NCI-H1436 treated with DMSO at 0.1 percent for 48 hours (cell line): ENCODE measurements around the gene TOP2B.

Source experiments
- DNase-seq: peaks from one replicate; lab custom pipeline; 2025; lab: John Stamatoyannopoulos, UW

TOP2B gene

GRCh38 chr3:25618028-25618427 lies 46.7 kb downstream of the TOP2B start:
- no peak for DNase-seq

GRCh38 chr3:25611193-25611592 lies 53.5 kb downstream of the TOP2B start:
- no peak for DNase-seq

- DNase-seq, result no peak
Observed at GRCh38 chr3:25610779-25611178, 53.9 kb downstream of the TOP2B start.

GRCh38 chr3:25610167-25610566 lies 54.5 kb downstream of the TOP2B start:
- no peak for DNase-seq

GRCh38 chr3:25604107-25604805 lies 60.5 kb downstream of the TOP2B start:
- no peak for DNase-seq

GRCh38 chr3:25603703-25604102 lies 61.0 kb downstream of the TOP2B start:
- no peak for DNase-seq

- DNase-seq, result no peak
Observed at GRCh38 chr3:25597535-25598101, 67.1 kb downstream of the TOP2B start.

- no peak for DNase-seq
Observed at GRCh38 chr3:25594007-25594502, 70.7 kb downstream of the TOP2B start.

- no peak for DNase-seq
Observed at GRCh38 chr3:25593001-25593400, 71.7 kb downstream of the TOP2B start.

- DNase-seq, result no peak
Observed at GRCh38 chr3:25592510-25592968, 72.2 kb downstream of the TOP2B start.

GRCh38 chr3:25589783-25590258 lies 74.9 kb downstream of the TOP2B start:
- DNase-seq, result no peak

GRCh38 chr3:25589104-25589782 lies 75.5 kb downstream of the TOP2B start:
- DNase-seq, result no peak

GRCh38 chr3:25588441-25589103 lies 76.1 kb downstream of the TOP2B start:
- no peak for DNase-seq

GRCh38 chr3:25587975-25588374 lies 76.7 kb downstream of the TOP2B start:
- no peak for DNase-seq

GRCh38 chr3:25587526-25587925 lies 77.2 kb downstream of the TOP2B start:
- DNase-seq, result no peak

GRCh38 chr3:25587094-25587493 lies 77.6 kb downstream of the TOP2B start:
- DNase-seq, result no peak

GRCh38 chr3:25586553-25586952 lies 78.2 kb downstream of the TOP2B start:
- DNase-seq, result no peak

- no peak for DNase-seq
Observed at GRCh38 chr3:25586167-25586505, 78.6 kb downstream of the TOP2B start.

- no peak for DNase-seq
Observed at GRCh38 chr3:25585361-25586166, 79.1 kb downstream of the TOP2B start.

GRCh38 chr3:25584011-25584789 lies 80.5 kb downstream of the TOP2B start:
- DNase-seq, result no peak

GRCh38 chr3:25583343-25583742 lies 81.4 kb downstream of the TOP2B start:
- no peak for DNase-seq
